ENCODE data around the gene ADGRG2. TPM values are rescaled to one million over a fixed set of nuclear protein-coding genes. Genes with fewer than 3 reads are reported as not detected.

The ADGRG2 gene
- total and polyA plus RNA-seq, 2 donors (not counting 1 experiment from before 2014, with no cell fraction given): not detected

DNA sequence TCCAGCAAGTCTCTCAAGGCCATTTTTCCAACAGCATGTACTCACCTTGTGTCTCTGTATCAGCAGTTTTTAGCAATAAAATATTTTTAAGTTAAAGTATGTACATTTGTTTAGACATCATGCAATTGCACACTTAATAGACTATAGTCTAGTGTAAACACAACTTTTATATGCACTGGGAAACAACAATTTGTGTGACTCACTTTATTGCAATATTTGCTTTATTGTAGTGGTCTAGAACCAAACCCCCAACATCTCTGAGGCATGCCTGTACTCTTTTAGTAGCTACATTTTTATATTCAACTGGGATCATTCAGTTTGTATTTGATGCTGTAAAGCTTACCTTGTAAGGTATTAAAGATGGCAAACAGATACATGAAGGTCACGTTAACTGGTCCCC is 123.6 kb downstream of the ADGRG2 start:
- Histone ChIP-seq H3K36me3 (replicated peaks in 1 of 2; ENCODE audit: control extremely low read depth in 1 of 2, control insufficient read depth in 1 of 2, extremely low read depth in 1 of 2, insufficient read depth in 2 of 2, low read length in 1 of 2) (no peaks in the 10 kb centered on the region), H3K4me1 (ENCODE audit: control insufficient read depth in 2 of 2, insufficient read depth in 2 of 2, low read length in 2 of 2) (no peaks in the 10 kb centered on the region), H3K9me3 (ENCODE audit: control extremely low read depth in 1 of 3, control insufficient read depth in 2 of 3, insufficient read depth in 1 of 3, low read length in 2 of 3) (no peaks in the 10 kb centered on the region), H3K79me2 (ENCODE audit: control insufficient read depth, insufficient read depth, low read length) (no peaks in the 10 kb centered on the region), H3K27ac (ENCODE audit: low read length in 2 of 2) (no peak overlapping the region), H2AFZ (ENCODE audit: insufficient read depth, low read depth, low read length, poor library complexity, severe bottlenecking) (no peak overlapping the region), H3K9ac (ENCODE audit: low read length) (no peak overlapping the region), H3K27me3 (replicated peaks in 1 of 4; ENCODE audit: control extremely low read depth in 1 of 4, control insufficient read depth in 3 of 4, insufficient read depth in 4 of 4, low read length in 3 of 4) (no peaks in the 10 kb centered on the region), H3K4me2 (replicated peaks; ENCODE audit: low read depth, low read length, poor library complexity, severe bottlenecking) (no peak overlapping the region), H3K4me3 (ENCODE audit: control extremely low read depth in 1 of 5, extremely low read depth in 1 of 5, insufficient read depth in 1 of 5, low read depth in 2 of 5, low read length in 4 of 5) (no peak overlapping the region), H4K20me1 (ENCODE audit: control insufficient read depth, insufficient read depth, low read length, poor library complexity, severe bottlenecking) (no peaks in the 10 kb centered on the region)
- no peaks in the 10 kb centered on the region for H3K9me3 Mint-ChIP-seq (ENCODE audit: insufficient read depth)
- WGBS (ENCODE audit: insufficient coverage): 100% methylated on average over 1 of the region's 1 CpG
- no peak overlapping the region for H3K4me3 Mint-ChIP-seq
- ChIA-PET CTCF (interaction anchor here (0.6 kb wide), 1 partner anchor 9 kb away, joined by 3 read pairs; no protein-coding TSS in a partner anchor), POLR2A (no interaction called here)
- ATAC-seq (ENCODE audit: low read depth): no peak
- no peaks in the 10 kb centered on the region for H3K4me1 Mint-ChIP-seq
- DNase-seq: no peak
- no peaks in the 10 kb centered on the region for H3K27me3 Mint-ChIP-seq
- intact Hi-C loops (cut with micrococcal nuclease): no loop called here
- H3K27ac Mint-ChIP-seq: no peak overlapping the region
- TF ChIP-seq, protein P1, sequence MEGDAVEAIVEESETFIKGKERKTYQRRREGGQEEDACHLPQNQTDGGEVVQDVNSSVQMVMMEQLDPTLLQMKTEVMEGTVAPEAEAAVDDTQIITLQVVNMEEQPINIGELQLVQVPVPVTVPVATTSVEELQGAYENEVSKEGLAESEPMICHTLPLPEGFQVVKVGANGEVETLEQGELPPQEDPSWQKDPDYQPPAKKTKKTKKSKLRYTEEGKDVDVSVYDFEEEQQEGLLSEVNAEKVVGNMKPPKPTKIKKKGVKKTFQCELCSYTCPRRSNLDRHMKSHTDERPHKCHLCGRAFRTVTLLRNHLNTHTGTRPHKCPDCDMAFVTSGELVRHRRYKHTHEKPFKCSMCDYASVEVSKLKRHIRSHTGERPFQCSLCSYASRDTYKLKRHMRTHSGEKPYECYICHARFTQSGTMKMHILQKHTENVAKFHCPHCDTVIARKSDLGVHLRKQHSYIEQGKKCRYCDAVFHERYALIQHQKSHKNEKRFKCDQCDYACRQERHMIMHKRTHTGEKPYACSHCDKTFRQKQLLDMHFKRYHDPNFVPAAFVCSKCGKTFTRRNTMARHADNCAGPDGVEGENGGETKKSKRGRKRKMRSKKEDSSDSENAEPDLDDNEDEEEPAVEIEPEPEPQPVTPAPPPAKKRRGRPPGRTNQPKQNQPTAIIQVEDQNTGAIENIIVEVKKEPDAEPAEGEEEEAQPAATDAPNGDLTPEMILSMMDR (IDR thresholded peaks at IDR 0.05): no peak
- TF ChIP-seq EZH2 (IDR thresholded peaks at IDR 0.05; ENCODE audit: borderline replicate concordance, insufficient read depth, low read depth, low read length, poor library complexity, severe bottlenecking): no peak

DNA sequence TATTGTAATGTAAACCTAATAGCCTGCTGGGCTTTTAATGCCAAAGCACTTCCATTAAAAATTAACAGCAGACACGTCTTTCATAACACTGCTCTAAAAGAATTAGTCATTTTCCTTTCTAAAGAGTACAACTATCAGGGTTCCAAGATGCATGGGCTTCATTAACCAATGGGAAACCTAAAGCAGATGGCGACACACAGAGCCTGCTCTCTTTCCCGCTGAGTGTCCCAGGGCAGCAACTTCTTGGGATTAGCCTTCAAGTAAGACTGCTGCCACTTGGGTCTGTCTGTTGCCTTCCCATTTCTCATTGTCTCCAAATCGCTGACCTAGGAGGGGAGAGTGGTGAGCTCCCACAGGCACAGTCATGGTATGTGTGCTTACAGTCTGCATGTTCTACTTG is 124.4 kb downstream of the ADGRG2 start:
- Histone ChIP-seq H3K9me3 (ENCODE audit: control extremely low read depth in 1 of 3, control insufficient read depth in 2 of 3, insufficient read depth in 1 of 3, low read length in 2 of 3) (no peaks in the 10 kb centered on the region), H3K4me3 (ENCODE audit: control extremely low read depth in 1 of 5, extremely low read depth in 1 of 5, insufficient read depth in 1 of 5, low read depth in 2 of 5, low read length in 4 of 5) (no peak overlapping the region), H3K4me2 (replicated peaks; ENCODE audit: low read depth, low read length, poor library complexity, severe bottlenecking) (no peak overlapping the region), H3K4me1 (ENCODE audit: control insufficient read depth in 2 of 2, insufficient read depth in 2 of 2, low read length in 2 of 2) (no peaks in the 10 kb centered on the region), H3K79me2 (ENCODE audit: control insufficient read depth, insufficient read depth, low read length) (no peaks in the 10 kb centered on the region), H4K20me1 (ENCODE audit: control insufficient read depth, insufficient read depth, low read length, poor library complexity, severe bottlenecking) (no peaks in the 10 kb centered on the region), H3K9ac (ENCODE audit: low read length) (no peak overlapping the region), H3K27me3 (replicated peaks in 1 of 4; ENCODE audit: control extremely low read depth in 1 of 4, control insufficient read depth in 3 of 4, insufficient read depth in 4 of 4, low read length in 3 of 4) (no peaks in the 10 kb centered on the region), H2AFZ (ENCODE audit: insufficient read depth, low read depth, low read length, poor library complexity, severe bottlenecking) (no peak overlapping the region), H3K36me3 (replicated peaks in 1 of 2; ENCODE audit: control extremely low read depth in 1 of 2, control insufficient read depth in 1 of 2, extremely low read depth in 1 of 2, insufficient read depth in 2 of 2, low read length in 1 of 2) (no peaks in the 10 kb centered on the region), H3K27ac (ENCODE audit: low read length in 2 of 2) (no peak overlapping the region)
- ChIA-PET CTCF (interaction anchor here (0.6 to 0.7 kb wide), 2 partner anchors 8 to 564 kb away, joined by 3 read pairs; no protein-coding TSS in a partner anchor), POLR2A (no interaction called here)
- no peak for ATAC-seq (ENCODE audit: low read depth)
- Mint-ChIP-seq H3K27ac (no peak overlapping the region), H3K4me1 (no peaks in the 10 kb centered on the region), H3K4me3 (no peak overlapping the region), H3K27me3 (no peaks in the 10 kb centered on the region), H3K9me3 (ENCODE audit: insufficient read depth) (no peaks in the 10 kb centered on the region)
- no peak for DNase-seq
- 100% methylated on average over 2 of the region's 4 CpGs for WGBS (ENCODE audit: insufficient coverage)
- TF ChIP-seq, protein P1 (IDR thresholded peaks at IDR 0.05): no peak
- intact Hi-C loops (cut with micrococcal nuclease): no loop called here

All from B cell (primary cell).